BE2C (cell line): Measurements from ENCODE around the gene PCDHAC2.

Source experiments
- DNase-seq: peaks from one replicate; pipeline ENCODE4 v3.0.0-alpha.2; 2020
- H3K27me3 ChIP-seq: fragments of 250-450 bp; sonication (Bioruptor Pico); 2 replicates; pipeline ENCODE4 v1.5.1; 2020; ENCODE audit warnings: mild to moderate bottlenecking
- H3K36me3 ChIP-seq: fragments of 250-450 bp; sonication (Bioruptor Pico); 2 replicates; pipeline ENCODE4 v1.5.1; 2020; ENCODE audit warnings: mild to moderate bottlenecking
- H3K4me1 ChIP-seq: fragments of 250-450 bp; sonication (Bioruptor Pico); 2 replicates; pipeline ENCODE4 v1.5.1; 2020
- H3K4me3 ChIP-seq: 2 replicates; pipeline ENCODE4 v1.5.1; 2011; ENCODE audit warnings: low read depth, low read length
- H3K9me3 ChIP-seq: fragments of 250-450 bp; sonication (Bioruptor Pico); 2 replicates; pipeline ENCODE4 v1.5.1; 2020
- TF ChIP-seq, protein P1 (sequence below): IDR thresholded peaks from 2 replicates; pipeline ENCODE4 v1.5.1; 2012; ENCODE audit warnings: mild to moderate bottlenecking, low read depth, low read length

The PCDHAC2 gene

DNA sequence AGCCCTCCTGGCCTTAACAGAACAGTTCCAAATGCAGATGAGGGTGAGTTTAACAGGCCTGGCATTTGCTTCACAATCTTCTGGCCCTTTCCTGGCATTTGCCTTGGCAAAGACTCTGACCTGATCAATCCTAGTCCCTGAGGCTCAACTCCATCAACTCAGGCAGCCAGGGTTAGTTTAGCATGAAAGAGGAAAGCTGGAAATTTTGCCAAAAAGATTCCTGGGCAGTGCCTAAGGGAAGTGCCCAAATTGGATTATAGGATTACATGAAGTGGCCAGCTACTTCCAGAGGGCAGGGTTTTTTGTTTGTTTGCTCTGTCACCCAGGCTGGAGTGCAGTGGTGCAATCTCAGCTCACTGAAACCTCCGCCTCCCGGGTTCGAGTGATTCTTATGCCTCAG, 36.8 kb downstream of the PCDHAC2 start:
- Histone ChIP-seq H3K9me3 (no peaks in the 10 kb centered on the region), H3K4me3 (no peak overlapping the region), H3K36me3 (no peaks in the 10 kb centered on the region), H3K27me3 (no peaks in the 10 kb centered on the region), H3K4me1 (peaks cover 26% of the 10 kb centered on the region)
- DNase-seq, result peak; percentile 20
- TF ChIP-seq, protein P1, sequence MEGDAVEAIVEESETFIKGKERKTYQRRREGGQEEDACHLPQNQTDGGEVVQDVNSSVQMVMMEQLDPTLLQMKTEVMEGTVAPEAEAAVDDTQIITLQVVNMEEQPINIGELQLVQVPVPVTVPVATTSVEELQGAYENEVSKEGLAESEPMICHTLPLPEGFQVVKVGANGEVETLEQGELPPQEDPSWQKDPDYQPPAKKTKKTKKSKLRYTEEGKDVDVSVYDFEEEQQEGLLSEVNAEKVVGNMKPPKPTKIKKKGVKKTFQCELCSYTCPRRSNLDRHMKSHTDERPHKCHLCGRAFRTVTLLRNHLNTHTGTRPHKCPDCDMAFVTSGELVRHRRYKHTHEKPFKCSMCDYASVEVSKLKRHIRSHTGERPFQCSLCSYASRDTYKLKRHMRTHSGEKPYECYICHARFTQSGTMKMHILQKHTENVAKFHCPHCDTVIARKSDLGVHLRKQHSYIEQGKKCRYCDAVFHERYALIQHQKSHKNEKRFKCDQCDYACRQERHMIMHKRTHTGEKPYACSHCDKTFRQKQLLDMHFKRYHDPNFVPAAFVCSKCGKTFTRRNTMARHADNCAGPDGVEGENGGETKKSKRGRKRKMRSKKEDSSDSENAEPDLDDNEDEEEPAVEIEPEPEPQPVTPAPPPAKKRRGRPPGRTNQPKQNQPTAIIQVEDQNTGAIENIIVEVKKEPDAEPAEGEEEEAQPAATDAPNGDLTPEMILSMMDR, result no peak

DNA sequence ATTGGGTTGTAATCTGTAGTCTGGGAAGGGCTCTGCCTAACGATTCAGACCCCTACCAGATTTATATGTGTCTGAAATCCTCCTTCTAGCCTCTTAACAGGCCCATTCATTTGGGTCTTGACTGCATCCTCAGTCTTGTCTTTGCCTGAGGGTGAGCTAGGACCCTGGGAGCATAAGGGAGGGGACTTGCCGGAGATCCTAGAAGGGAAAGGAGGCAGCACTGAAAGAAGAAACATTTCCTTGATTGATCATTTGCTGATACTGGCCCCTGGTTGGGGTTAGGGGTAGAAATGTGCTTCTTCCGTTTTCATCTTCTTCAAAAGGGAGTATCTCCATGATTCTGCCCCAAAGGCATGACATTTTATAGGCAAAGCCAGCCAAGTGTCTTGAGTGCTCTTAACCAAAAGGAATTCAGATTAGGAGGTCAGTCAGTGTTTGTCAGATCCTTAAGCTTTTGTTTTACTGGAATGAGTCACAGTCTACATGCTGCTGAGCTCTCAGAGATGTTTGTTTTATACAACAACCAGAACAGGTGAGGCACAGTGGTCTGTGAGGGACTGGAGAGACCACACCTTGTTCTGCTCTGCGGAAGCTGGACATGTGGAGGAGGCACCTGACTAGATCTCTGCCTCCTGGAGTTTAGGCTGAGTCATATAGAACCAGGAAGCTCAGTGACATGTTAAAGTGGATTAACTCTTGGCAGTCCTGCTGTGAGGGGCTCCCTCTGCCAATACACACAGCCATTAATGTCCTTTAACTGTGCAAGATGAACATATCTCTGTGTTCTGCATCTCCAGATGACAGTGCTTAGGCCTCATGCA, 37.7 kb downstream of the PCDHAC2 start:
- H3K9me3 ChIP-seq, result no peaks in the 10 kb centered on the region
- H3K36me3 ChIP-seq, result 0 out of 2 replicates have a peak, but pooled peaks cover 2% of the 10 kb centered on the region
- no peak overlapping the region for H3K4me3 ChIP-seq
- H3K4me1 ChIP-seq, result peaks cover 26% of the 10 kb centered on the region
- no peaks in the 10 kb centered on the region for H3K27me3 ChIP-seq
- DNase-seq, result peak; percentile 72
- TF ChIP-seq, protein P1, result no peak

GRCh38 chr5:141007791-141008190, 41.5 kb downstream of the PCDHAC2 start:
- no peak for DNase-seq
- H3K4me3 ChIP-seq, result no peak overlapping the region
- H3K27me3 ChIP-seq, result no peaks in the 10 kb centered on the region
- TF ChIP-seq, protein P1, result no peak
- peaks cover 19% of the 10 kb centered on the region for H3K4me1 ChIP-seq
- no peaks in the 10 kb centered on the region for H3K9me3 ChIP-seq
- H3K36me3 ChIP-seq, result peaks cover 12% of the 10 kb centered on the region

DNA sequence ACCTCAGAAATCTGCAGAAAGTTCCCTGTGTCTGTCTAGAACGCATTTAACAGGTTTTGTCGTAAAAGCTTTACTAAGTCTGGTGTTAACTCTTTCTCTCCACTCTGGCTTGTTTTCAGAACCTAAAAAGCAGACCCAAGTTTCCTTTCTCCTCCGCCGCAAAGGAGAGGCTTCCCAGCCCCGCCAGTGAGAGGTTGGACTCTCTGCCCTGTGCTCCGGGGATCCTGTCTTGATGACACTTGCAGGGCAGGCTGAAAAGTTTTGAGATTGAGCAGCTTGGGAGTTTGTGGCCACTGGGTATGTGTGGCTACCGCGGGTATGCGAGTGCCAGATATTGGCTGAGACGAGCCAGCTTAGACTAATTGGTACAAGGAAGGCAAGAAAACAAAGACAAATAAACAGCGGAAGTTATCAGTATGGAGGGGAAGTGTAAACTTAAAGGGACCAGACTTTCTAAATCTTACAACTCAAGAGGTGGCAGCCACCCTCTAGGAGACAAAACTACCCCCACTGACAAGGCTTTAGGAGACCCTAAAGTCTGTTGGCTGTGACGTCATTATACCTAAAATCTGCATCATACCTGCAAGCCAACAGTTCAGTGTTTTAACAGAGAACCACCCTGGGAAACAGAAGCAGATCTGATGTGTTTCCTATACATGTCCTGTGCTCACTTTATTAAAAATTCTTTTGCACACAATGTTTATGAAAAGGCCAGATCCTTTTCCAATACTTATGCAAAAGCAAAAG, 43.9 kb downstream of the PCDHAC2 start:
- DNase-seq, result no peak
- Histone ChIP-seq H3K27me3 (no peaks in the 10 kb centered on the region), H3K4me3 (no peak overlapping the region), H3K9me3 (no peaks in the 10 kb centered on the region), H3K4me1 (peaks cover under 1% of the 10 kb centered on the region), H3K36me3 (peaks cover 12% of the 10 kb centered on the region)
- TF ChIP-seq, protein P1, result no peak

DNA sequence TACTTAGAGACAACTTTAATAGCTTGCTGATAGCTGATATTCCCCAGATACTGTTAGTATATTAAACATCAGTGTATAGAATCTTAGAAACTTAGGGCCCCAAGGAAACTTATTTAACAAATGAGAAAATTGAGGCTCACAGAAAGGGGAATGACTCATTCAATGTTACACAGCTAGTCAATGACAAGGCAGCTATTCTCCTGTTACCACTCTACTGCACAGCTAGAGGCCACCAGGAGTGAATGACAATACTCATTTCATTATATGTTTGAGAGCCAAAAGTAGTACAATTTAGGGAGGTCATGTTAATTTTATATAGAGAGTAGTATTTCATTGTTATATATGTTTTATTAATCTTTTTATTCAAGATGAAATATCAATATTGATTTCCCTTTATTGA, 51.7 kb downstream of the PCDHAC2 start:
- TF ChIP-seq, protein P1, result no peak
- no peaks in the 10 kb centered on the region for H3K36me3 ChIP-seq
- H3K27me3 ChIP-seq, result no peaks in the 10 kb centered on the region
- no peaks in the 10 kb centered on the region for H3K9me3 ChIP-seq
- no peak overlapping the region for H3K4me3 ChIP-seq
- H3K4me1 ChIP-seq, result no peaks in the 10 kb centered on the region
- no peak for DNase-seq
